Activated CD4-positive, alpha-beta T cell treated with anti-CD3 and anti-CD28 coated beads for 4 hours (primary cell): Measurements from ENCODE around the gene CTPS2.
"Not testable (repeated sequence)": the region's sequence is repeated elsewhere in the genome, so short reads cannot be mapped to it uniquely, and the experiment has no call there.

Source experiments
- DNase-seq, 2 donors: peaks; one replicate each; pipeline ENCODE4 v3.0.0-alpha.2; 2020

CTPS2 gene

DNA sequence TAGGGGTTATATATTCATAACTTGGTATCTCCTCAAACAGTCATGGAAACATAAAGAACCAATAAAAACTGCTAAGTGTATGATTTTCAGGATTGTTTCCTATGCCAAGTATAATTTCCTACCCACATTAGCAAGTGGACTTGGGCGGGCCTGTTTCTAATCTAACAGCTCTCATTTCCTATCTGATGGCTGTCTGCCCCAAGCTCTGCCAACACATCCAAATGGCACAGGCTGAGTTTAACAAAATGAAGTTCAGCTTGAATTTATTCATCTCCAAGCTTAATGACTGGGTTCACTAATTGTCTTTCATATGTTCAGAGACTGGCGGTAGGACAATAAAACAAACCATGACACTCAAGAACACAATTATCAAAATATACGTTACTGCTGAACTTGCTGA, 118.0 kb downstream of the CTPS2 start:
- no peak for DNase-seq

DNA sequence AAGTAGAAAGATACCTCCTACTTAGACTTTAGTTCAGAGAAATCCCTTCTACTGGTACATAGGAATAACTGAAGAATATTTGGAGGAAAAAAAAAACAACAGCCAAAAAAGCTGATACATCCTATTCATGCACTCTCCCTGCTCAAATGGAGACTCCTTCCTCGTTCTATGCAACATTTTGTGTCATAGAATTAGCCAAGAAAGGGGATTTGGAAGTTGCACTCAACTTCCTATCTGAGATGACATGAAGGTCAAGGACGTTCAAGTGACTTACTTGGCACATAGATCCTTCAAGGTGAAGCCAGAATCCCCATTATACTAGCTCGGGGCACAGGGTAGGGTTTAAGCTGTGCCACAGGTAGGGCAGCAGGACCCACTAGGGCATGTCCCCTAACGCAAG, 118.7 kb downstream of the CTPS2 start:
- DNase-seq = no peak

DNA sequence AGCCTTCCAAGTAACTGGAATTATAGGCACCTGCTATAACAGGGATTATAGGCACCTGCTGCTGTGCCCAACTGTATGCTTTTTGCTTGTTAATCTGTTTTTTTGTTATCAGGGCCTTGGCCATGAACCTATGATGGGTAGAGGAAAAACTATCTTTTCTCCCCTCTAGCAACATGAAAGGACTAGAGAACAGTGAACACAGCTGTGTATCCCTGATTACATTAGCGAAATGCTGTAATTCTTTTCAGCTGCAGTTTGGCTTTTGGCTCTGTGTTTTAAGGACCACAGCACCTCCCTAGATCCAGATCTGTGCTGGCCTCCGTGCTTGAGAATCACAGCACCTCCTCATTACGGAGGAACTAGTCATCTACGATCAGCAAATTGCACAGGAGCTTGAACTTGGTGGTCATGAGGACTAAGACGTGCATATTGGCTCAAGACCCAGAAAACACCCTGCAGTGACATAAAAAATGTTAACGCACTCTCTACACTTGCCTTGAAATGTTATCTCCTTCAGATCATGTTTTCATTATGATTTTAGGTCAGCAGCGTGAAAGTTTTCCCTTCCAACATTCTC, 120.2 kb downstream of the CTPS2 start:
- no peak for DNase-seq

DNA sequence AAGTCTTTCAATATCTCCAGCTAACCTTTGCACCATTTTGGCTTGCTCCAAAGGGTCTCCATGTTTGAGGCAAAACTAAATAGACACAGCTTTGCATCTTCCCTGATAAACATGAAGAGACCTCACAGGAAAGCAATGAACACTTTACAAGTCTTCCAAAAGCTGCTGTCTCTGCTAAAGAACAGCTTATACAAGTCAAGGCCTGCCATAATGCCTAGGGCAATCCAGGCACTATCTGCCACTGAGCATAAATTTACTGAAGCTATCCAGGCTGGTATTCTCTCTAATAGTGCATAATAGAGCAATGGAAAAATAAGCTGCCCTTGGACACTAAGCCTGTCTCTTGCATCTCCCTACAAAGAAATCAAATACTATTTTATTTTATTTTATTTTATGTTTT, 122.6 kb downstream of the CTPS2 start:
- DNase-seq = no peak

DNA sequence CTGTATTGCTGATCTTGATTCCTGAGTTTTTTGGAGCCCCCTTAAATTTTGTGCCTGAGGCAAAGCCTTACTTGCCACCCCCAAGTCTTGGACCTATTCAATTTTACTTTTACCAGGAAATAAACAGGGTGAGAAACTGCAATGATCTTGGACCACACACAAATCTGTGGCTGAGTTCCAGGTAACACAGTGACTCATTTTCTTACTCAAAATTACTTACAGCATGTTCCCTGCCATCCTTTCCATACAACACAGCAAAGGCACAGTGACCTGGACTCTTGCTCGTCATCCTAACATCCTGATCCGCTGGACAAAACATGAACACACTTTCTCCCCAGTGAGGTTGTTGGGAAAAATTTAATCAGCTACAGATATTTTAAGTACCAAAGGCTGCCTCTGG, 123.3 kb downstream of the CTPS2 start:
- DNase-seq = no peak

DNA sequence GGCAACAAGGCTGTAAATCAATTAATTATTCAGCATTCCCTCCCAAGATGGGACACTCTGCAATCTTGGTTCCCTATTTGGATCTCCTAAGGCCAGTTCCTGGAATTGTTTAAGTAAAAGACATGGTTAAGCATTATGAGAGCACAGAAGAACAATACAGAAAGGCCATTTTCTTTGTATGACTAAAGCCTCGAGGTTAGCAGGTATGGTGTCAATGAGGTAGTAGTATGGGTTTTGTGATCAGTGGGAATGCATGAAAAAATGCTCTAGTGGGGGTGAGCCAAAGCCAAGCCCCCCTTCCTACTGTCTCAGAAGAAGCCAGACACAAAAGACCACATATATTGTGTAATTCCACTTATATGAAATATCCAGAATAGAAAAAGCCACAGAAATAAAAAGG, 124.2 kb downstream of the CTPS2 start:
- DNase-seq = no peak

DNA sequence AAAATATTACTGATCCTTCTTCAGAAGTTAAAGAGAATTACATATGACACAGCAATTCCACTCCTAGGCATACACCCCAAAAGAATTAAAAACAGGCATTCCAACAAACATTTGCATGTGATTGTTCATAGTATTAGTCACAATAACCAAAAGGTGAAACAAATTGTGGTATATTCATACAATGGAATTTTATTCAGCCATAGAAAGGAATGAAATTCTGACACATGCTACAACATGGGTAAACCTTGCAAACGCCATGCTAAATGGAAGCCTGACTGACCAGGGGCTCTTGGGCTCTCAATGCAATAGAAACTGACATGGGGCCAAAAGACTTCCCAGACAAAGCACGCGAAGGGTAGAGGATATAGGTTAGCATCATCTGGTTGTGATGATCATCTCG, 124.6 kb downstream of the CTPS2 start:
- no peak for DNase-seq

DNA sequence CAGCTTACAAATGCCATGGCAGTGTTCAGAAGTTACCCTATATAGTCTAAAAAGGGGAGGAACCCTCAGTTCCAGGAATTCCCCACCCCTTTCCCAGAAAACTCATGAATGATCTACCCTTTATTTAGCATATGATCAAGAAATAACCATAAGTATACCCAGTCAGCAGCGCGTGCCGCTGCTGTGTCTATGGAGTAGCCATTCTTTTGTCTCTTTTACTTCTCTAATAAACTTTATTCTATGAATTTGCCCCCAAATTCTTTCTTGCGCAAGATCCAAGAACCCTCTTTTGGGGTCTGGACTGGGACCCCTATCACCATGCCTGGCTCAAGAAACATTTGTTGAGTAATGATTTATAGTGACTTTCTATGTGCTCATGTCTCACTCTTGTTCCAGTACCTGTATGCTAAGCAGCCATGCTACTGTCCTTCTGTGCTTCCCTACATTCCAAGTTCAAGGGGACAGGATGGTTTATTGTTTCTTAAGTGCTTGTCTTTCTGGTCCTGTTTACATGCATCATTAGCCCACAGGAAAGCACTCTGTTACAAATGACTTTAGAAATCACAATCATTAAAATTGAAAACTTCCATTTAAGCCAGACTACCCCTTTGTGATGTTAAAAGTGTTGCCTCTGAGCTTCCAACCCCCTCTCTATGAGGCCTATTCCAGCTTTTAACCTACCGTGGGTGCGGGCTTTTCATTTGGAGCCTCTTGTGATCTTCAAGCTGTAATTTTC, 125.9 kb downstream of the CTPS2 start:
- DNase-seq = no peak

DNA sequence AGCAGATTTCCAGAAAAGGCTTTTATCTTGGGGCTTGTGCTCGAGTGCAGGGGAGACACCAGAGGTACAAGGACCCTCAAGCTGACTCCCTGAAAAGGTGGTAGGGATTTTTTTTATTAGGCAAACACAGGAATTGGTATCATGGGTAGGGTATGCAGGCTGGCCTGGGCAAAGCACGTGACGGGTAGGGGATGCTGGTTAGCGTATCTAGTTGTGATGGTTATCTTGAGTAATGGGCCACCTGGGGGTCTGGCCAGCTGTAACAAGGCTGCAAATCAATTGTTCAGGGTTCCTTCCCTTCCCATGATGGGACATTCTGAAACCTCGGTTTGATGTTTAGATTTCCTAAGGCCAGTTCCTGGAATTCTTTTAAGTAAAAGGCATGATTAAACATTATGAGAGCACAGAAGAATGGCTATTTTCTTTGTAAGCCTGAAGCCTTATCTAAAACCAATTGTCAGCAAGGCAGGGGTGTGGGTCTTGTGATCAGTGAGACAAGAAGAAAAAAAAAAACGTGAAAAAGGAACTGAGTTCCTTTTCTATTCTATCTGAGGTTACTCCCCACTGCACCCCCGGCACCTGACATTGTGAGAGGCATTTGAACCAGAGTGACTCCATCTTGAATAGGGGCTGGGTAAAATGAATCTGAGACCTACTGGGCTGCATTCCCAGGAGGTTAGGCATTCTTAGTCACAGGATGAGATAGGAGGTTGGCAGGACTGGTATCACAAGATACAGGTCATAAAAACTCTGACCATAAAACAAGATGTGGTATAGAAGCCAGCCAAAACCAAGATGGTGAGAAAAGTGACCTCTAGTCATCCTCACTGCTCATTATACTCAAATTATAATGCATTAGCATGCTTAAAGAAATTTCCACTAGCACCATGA, 126.7 kb downstream of the CTPS2 start:
- DNase-seq = no peak

DNA sequence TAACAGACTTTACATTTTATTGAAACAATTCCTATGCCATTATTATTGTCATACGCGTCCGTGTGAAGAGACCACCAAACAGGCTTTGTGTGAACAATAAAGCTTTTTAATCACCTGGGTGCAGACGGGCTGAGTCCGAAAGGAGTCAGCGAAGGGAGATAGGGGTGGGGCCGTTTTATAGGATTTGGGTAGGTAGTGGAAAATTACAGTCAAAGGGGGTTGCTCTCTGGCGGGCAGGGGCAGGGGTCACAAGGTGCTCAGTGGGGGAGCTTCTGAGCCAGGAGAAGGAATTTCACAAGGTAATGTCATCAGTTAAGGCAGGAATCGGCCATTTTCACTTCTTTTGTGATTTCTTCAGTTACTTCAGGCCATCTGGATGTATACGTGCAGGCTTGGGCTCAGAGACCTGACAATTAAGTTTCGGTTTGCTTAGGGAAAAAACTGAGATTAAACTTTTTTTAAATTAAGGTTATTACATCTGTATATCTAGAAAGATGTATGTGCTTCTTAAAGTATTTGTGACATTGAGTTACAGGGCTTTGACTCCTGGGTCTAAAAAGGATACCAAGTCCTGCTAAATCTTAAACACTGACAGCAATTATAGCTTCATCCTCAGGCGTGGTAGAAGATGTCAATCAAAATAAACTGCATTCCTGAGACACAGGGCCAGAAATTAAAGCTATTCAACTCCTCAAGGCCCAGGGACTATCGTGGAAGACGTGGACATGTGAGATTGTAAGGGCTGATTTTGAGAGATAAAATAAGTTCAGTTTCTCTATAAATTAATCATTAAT, 132.3 kb downstream of the CTPS2 start:
- not testable (repeated sequence) for DNase-seq

DNA sequence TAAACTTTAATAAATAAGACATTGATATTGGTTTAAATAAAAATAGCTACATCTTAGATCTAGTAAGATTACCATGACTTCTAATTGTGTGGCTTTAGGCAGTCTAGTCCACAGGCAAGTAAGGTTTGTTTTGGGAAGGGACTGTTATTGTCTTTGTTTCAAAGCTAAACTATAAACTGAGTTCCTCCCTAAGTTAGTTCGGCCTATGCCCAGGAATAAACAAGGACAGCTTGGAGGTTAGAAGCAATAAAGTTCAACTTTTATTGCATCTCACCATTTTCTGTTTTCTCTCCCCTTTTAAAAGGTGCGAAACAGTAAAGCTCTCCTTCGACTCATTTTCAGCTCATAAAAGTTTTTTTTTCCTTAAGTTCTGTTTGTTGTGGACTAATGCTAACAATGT, 133.0 kb downstream of the CTPS2 start:
- DNase-seq = no peak

DNA sequence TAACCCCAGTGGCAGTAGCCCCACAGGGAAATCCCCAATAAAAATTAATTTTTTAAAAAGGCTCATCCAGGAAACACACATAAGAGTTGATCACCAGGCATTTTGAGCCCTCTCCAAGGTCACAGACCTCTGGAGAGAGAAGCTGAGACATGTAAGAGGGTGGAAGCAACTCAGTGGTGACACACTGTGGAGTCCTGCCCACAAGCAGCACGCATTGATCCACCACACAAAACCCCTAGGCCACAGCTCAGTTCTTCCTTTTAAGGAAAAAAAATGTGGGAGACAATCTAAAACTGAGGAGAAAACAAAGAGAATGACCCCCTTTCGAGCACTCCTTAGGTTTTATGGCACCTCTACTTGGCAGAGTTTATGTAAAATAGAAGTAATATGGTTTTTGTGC, 134.3 kb downstream of the CTPS2 start:
- DNase-seq = no peak

DNA sequence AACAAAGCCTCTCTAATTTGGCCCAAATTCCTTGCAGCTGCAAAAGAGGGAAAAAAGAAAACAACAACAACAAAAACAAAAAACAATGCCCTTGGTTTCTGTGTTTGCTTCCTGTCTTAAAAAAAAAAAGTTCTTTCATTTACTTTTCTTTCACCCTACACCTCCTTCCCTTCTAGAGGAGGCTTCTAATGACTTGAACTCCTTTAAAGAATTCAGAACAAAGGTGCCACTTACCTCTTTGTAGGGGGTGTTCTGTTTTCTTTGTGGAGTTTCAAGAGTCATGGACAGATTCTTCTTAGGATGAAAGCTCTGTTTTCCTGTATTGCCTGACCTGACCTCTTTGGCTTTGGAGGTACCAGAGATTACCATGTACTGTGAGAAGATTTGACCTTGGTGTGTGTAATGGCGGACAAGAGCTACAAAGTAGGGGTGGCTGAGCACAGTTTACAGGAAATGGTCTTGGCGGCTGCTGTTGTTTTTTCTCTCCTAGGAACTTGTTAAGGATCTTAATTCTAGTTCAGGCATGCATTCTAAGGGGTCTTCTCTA, 134.9 kb downstream of the CTPS2 start:
- no peak for DNase-seq

DNA sequence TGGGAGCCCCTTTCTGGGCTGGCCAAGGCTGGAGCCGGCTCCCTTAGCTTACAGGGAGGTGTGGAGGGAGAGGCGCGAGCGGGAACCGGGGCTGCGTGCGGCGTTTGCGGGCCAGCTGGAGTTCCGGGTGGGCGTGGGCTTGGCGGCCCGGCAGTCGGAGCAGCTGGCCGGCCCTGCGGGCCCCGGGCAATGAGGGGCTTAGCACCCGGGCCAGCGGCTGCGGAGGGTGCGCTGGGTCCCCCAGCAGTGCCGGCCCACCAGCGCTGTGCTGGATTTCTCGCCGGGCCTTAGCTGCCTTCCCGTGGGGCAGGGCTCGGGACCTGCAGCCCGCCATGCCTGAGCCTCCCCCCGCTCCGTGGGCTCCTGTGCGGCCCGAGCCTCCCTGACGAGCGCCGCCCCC, 137.1 kb downstream of the CTPS2 start:
- DNase-seq = not testable (repeated sequence)

DNA sequence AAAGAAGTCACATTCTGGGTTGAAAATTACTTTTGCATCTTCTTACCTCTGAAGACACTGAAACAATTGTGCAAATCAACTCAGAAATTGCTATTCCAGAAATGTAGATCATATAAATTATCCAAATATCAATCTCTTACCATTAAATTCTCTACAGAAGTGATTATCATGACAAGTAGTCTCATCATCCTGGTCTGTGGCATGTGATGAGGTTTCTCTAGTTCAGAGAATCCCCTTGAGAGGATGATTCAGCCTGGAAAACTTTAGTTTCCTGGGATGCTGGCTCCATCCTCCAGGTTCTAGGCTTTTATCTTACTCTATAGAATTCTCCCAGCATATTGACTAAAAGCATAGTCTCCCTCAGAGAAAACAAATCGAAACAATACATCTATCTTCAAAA, 138.7 kb downstream of the CTPS2 start:
- DNase-seq = no peak

DNA sequence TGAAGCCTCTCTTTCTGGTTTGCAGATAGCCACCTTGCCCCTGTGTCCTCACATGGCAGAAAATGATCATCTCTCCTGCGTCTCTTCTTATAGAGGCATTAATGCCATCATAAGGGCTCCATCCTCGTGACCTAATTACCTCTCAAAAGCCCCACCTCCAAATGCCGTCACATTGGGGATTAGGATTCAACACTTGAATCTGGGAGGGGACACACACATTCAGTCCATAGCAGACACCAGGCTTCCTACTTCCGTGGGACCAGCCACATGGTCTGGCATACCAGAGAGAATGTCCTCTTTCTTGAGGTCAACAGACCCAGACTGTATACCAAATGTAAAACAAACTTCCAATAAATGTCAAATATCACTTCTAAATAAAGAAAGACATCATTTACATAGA, 144.8 kb downstream of the CTPS2 start:
- no peak for DNase-seq

DNA sequence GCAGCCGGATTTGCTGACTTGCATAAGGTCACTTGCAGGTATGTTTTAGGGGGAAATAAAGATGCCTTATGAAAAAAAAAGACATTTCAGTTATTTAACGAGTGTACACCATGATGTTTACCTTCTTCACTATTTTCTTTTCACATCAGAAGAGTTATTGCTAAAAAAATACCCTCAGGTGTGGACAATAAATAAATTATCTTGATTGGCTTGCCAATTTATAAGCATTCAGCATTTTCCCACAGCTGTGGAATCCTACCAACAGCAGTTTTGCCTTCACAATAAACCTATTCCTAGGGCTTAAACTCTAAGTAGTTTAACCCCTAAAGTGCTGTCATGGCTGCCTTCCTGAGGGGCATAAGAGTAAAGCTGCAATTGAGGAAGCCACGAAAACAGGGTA, 145.9 kb downstream of the CTPS2 start:
- DNase-seq = no peak

DNA sequence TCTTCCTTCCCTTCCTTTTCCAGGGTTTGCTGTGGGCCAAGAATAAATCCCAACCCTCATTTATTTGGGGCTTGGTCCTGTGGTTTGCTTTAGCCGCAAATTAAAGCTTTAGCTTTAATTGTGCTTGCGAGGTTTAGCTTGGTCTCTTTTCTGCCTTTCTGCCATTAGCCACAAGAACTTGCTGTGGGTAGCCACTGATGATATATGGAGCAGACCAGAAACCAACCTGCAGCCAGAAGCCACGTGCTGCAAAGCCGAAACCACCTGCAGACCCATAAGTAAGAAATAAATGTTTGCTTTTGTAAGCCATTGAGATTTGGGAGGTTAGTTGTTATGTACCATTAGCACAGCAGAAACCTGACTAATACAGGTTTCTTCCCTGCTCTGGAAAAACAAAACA, 152.3 kb downstream of the CTPS2 start:
- DNase-seq = no peak

DNA sequence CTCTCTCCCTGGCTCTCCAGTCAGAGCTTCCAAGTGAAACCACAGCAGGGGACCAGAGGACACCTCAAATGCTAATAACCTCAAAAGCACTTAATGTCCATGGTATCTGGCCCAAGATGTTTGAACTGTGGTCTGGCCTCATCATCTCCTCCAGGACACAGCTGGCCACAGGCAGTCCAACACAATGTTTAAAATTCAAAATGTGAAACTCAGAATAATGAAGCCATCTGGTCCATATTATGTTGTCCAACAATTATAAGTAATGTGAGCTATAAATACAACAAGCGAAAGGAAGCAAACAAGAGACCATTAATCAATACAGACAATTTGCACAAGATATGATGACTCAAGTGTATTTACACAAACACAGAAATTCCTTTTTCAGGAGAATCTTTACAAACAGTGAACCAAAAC, 153.3 kb downstream of the CTPS2 start:
- no peak for DNase-seq

DNA sequence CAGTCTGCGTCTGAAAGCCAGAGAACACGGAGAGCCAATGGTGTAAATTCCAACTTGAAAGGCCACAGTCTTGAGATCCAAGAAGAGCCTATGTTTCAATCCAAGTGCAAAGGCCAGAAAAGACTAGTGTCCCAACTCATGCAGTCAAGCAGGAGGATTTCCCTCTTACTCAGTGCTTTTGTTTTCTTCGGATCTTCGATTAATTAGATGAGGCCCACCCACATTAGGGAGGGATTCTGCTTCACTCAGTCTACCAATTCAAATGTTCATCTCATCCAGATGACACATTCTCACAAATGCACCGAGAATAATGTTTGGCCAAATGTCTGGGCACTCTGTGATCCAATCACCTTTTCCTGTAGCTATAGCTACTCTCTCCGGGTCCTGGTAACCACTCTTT, 154.0 kb downstream of the CTPS2 start:
- no peak for DNase-seq

DNA sequence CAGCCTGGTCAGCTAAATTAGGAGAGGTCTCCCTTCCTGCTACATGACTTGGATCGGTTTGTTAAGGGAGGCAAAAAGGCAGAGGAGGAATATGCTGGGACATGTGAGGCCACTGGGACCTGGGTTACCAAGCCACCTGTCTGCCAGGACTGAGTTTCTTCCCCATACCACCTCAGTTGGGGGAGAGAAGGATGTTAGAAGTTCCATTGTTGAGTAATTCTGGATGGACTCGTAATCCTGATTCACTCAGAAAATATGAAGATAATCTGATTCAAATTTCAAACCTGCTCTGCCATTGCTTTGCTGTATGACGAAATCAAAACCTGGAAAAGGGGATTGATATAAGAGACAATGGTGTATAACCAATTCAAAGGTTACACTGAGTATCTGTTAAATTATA, 159.9 kb downstream of the CTPS2 start:
- DNase-seq = no peak

DNA sequence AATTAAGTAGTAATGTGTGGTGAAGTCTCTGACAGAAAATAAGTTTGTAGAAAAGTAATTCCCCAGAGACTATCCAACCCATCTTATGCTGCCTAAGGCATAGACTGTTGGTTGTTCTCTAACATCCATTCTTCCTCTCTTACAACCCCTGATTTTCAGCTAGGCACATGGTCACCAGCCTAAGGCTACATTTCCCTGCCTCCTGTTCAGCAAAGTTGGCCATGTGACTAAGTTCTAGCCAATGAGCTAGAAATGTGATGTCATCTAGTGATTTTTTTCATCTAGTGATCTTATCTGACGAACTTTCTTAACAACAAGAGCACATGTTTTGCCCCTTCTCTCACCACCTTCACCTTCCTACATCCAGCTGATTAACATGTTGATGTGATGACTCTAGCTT, 164.8 kb downstream of the CTPS2 start:
- DNase-seq = no peak

DNA sequence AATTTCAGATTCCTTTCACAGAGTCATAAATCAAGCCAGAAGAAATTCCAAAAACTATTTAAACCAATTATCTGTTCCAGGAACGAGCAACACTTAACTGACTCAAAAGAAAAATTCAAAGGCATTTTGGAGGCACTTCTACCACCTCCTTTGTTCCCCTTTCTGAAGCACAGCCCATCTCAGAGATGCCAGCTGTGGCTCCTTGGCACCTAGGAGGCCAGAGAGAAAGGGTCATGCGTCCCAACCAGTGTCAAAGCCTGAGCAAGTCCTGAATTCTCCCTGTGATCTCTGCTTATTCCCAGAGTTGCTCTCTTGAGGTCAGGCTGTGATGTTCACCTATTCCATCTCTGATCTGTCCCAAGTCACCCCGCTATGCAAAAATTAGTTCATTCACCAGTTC, 167.5 kb downstream of the CTPS2 start:
- no peak for DNase-seq
